Activated CD4-positive, alpha-beta T cell treated with anti-CD3 and anti-CD28 coated beads, Interleukin-2, Interleukin-4, amounts not matched to agents 100 ng/mL and 50 ng/mL, durations not matched to agents 16 hours and 8 hours (primary cell): ENCODE data around the gene GJD3.
"Not testable (repeated sequence)": the region's sequence is repeated elsewhere in the genome, so short reads cannot be mapped to it uniquely, and the experiment has no call there.

Experiments used
- DNase-seq: peaks from one replicate; pipeline ENCODE4 v3.0.0-alpha.2; 2020; ENCODE audit warnings: low spot score

The GJD3 gene

DNA sequence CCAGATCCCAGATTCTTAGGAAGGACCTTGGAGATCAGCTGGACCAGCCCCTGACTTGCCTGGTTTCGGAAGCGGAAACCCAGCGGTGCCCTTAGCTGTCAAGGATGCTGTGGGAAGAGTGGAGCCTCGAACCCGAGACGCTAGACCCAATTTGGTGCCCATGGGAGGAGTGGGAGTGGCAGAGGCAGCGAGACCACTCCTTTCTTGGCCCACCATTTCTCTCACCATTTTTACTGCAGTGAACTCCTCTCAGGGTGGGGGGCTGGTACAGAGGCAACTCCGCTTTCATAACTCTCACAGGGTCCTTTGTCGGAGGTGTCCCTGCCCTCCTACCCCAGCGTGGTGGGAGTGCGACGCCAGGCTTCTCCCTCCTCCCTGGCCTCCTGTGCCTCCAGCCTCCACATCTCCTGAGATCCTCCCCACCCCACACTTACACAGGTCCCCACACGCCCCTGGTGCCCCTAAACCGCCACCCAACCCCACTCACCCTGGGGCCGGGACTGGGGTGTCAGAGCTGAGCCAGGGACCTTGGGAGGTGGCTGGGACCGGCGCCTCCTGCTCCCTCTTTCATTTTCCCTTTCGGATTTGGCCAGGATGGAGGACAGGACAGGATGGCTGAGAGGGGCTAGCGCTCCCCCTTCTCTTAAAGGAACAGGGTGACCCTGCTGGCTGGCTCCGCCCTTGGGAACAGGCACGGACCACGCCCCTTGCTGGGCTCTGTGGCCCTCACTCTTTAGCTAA is at the start of gene GJD3:
GJD3 (minus strand) TSS at position 617 of the 741 bp plus-strand sequence. CDS start 922 bp downstream, outside the sequence.
- no peak for DNase-seq

GRCh38 chr17:40414312-40414711 is 49.8 kb upstream of the GJD3 start:
- DNase-seq: not testable (repeated sequence)

- no peak for DNase-seq
These were observed 48.3 kb upstream of the GJD3 start for GRCh38 chr17:40412880-40413279.

- no peak for DNase-seq
These were observed 47.3 kb upstream of the GJD3 start for GRCh38 chr17:40411821-40412220.

GRCh38 chr17:40410082-40410481 is 45.5 kb upstream of the GJD3 start:
- DNase-seq: no peak

GRCh38 chr17:40409540-40409939 is 45.0 kb upstream of the GJD3 start:
- DNase-seq: not testable (repeated sequence)

GRCh38 chr17:40407460-40407859 is 42.9 kb upstream of the GJD3 start:
- no peak for DNase-seq

GRCh38 chr17:40404003-40404402 is 39.5 kb upstream of the GJD3 start:
- no peak for DNase-seq

DNA sequence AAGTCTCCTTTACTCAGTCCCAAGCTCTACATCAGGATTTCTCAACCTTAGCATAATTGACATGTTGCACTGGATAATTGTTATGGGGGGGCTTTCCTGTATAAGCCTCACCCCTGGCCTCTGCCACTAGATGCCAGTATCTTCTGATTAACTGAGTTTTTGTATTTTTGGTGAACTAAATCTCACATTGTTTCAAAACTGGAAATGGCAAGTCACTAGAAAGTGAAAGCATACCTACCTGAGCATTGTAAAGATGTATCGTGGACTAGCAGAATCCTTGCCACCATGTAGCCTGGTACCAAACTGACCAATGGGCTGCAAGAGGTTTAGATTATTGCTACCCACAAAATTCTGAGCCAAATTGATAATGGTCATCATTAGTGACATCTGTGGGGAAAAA is 38.1 kb upstream of the GJD3 start:
- no peak for DNase-seq

DNA sequence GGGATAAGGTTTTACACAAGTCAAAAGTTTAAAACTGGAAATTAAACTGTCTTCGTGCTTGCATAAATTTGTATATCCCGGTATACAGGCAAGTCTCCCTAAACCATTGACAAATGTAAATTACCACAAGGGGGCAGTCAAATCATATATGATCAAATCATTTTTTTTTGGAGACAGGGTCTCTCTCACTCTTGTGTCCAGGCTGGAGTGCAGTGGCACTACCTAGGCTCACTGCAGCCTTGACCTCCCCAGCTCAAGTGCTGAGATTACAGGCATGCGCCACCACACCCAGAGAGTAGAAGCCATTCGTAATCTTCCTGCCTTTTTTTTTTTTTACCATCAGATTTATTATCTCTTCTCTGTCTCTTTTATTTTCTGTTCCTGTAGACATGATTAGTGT is 34.6 kb upstream of the GJD3 start:
- peak; percentile 23 for DNase-seq

GRCh38 chr17:40386555-40386954 is 22.0 kb upstream of the GJD3 start:
- not testable (repeated sequence) for DNase-seq

DNA sequence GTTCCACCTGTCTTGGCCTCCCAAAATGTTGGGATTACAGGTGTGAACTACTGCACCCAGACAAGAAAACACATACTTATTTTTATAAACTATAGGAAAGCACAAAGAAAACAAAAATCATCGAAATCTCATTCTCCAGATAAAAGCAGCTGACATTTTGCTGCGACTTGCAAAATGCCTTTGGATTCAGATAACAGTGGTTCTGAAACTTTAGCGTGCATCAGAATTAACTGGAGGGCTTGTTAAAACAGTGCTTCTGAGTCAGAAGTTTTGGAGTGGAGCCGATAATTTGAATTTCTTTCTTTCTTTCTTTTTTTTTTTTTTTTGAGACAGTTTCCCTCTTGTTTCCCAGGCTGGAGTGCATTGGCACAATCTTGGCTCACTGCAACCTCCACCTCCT is 17.7 kb upstream of the GJD3 start:
- no peak for DNase-seq

DNA sequence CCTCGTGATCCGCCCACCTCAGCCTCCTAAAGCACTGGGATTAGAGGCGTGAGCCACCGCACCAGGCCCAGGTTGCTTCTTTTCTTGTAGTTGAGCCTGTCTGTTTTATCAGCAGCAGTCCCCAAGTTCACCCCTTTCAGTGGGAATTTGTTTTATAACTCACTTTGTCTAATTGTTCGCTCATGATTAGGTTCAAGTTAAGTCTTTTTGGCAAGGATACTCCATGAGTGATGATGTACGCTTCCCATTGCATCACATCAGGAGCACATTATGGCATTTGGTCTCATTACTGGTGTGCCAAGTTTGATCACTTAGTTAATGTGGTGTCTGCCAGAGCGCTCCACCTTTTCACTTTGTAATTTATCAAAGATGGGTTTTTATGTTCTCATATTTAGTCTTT is 14.4 kb upstream of the GJD3 start:
- DNase-seq: no peak

DNA sequence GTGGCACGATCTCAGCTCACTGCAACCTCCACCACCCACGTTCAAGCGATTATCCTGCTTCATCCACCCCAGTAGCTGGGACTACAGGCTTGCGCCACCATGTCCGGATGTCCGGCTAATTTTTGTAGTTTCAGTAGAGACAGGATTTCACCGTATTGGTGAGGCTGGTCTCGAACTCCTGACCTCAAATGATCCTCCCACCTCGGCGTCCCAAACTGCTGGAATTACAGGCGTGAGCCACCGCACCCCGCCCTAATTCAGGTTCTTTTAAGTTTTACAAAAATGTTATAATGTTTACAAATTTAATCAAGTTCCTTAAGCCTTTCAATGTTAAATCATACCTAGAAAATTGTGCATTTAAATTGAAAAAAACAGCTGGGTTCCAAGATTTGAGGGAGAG is 13.3 kb upstream of the GJD3 start:
- DNase-seq: no peak

- DNase-seq: peak; percentile 17
These were observed 12.0 kb upstream of the GJD3 start for GRCh38 chr17:40376541-40376940.

GRCh38 chr17:40375786-40376185 is 11.2 kb upstream of the GJD3 start:
- not testable (repeated sequence) for DNase-seq

- DNase-seq: no peak
These were observed 10.4 kb upstream of the GJD3 start for GRCh38 chr17:40374821-40375498.

- no peak for DNase-seq
These were observed 9.5 kb upstream of the GJD3 start for GRCh38 chr17:40373999-40374398.

GRCh38 chr17:40373324-40373723 is 8.8 kb upstream of the GJD3 start:
- no peak for DNase-seq

- not testable (repeated sequence) for DNase-seq
These were observed 8.1 kb upstream of the GJD3 start for GRCh38 chr17:40372644-40373043.

- no peak for DNase-seq
These were observed 7.5 kb upstream of the GJD3 start for GRCh38 chr17:40372031-40372430.

GRCh38 chr17:40371261-40371929 is 6.9 kb upstream of the GJD3 start:
- peak; percentile 42 for DNase-seq

DNA sequence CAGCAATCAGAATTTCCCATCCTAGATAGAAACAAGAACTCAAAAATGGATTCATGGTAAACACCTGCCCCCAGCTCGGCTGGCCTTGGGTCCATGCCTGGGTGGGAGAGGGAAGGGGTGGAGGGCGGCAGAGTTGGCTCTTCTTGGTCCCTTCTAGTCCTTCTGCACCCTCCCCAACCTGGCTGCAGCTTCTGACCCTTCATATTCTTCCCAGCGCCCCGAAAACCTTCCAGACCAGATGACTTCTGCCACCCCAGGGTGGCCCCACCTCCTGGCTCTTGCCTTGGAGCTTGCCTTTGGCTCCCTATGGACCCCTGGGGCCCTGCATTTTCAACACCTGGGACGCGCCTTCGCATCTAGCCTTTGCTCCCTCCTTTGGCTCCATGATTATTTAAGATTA is 5.4 kb upstream of the GJD3 start:
- DNase-seq: no peak
